ENCODE data around the gene KDELR1.
"Not testable (repeated sequence)": the region's sequence is repeated elsewhere in the genome, so short reads cannot be mapped to it uniquely, and the experiment has no call there.

KDELR1 gene

DNA sequence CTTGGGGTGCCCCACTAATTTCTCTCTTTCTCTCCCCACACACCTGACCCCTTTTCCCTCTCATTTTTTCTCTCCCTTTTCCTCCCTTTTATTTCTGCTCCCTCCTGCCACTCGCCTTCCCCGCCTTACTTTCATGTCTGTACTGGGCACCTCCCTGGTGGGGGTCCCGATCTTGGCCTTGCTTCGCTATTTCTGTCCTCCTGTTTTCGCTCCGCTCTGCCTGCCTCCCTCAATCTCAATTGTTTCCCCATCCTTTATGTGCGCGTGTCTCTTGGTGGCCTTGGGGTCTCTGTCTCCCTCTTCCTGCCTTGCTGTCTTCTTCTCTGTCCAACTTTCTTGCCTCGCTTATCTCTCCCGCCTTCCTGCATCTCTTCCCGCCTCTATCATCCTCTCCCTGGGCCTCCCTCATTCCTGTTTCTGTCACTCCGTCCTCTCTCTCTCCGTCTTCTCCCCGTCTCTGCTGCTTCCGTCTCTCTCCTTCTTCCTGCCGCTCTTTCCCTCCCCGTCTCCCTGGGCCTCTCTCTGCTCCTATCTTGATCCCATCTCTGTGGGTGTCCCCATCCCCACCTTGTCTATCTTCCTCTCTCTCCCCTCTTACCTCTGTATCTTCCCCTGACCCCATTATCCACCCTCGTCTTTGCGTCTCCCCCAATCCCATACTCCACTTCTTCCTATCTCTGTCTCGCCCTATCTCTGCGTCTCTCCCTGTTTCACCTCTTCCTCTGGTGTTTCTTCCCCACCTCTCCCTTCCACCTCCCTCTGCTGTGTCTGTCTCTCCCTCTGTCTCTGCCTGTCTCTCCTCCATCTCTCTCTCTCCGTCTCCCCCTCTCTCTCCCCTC lies 6.1 kb upstream of the KDELR1 start:
- no peak for DNase-seq

DNA sequence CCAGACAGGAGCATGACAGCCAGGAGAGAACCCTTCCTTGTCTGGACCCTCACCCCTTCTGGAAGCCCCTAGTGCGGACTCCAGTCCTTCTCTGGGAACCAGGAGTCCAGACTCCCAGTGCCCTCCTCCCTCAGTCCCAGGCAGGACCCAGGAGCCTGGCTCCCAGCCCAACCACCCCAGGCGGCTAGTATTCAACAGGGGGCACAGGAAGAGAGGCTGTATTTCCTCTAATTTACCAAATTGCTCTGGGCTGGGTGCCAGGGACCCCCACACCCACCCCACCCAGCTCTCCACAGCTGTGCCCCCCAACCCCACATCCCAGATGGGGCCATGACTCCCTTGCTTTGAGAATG lies 5.4 kb upstream of the KDELR1 start:
- DNase-seq = no peak

DNA sequence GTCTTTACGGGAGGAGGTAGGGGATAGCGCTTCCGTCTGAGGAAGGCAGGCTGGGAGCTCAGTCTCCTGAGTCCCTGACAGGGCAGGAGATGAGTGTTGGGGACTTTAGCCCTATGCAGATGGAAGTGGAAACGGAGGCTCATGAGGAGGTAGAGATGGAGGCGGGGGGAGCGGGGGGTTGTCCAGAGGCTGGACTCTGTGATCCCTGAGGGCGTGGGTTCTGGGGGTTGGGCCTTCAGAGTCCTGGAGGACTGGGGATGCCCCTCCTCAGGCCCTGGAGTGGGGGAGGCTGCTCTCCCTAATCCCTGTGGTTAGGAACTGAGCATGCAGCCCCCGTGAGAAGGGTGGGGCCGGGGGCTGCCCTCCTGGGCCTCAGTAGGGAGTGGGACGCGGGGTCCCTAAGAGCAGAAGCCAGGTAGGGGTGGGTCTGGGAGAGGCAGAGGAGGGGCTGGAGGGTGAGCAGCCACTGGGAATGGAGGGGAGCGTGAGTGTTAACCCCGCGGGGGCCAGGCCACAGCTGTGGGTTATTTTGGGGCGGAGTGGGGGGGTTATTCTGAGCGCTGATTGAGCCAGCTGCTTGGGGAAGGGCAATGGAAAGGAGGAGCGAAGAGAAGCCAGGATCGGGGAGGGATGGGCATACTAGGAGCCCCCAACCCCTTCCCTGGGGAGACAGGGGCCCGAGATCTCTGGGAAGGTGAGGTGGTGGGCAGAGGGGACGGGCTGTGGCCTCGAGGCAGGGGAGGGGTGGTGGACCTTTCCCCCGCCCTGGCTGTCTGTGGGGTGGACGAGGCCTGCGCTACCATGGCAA lies 4.9 kb upstream of the KDELR1 start:
- no peak for DNase-seq

- DNase-seq = no peak
These were observed 4.1 kb upstream of the KDELR1 start for GRCh38 chr19:48395499-48395898.

DNA sequence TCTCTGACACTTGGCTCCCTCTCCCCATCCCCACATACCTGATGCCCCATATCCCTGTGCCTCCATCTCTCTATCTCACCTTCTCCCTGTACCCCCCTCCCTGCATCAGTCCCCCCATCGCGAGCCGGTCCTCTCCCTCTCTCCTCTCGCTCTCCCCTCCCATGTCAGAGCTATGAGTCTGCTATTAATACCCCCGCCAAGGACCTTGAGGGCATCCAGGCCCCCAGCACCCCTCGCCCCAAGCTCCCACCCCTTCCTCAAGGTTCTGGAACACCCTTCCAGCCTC lies 3.8 kb upstream of the KDELR1 start:
- DNase-seq = no peak

- DNase-seq = no peak
These were observed 3.2 kb upstream of the KDELR1 start for GRCh38 chr19:48394331-48395169.

DNA sequence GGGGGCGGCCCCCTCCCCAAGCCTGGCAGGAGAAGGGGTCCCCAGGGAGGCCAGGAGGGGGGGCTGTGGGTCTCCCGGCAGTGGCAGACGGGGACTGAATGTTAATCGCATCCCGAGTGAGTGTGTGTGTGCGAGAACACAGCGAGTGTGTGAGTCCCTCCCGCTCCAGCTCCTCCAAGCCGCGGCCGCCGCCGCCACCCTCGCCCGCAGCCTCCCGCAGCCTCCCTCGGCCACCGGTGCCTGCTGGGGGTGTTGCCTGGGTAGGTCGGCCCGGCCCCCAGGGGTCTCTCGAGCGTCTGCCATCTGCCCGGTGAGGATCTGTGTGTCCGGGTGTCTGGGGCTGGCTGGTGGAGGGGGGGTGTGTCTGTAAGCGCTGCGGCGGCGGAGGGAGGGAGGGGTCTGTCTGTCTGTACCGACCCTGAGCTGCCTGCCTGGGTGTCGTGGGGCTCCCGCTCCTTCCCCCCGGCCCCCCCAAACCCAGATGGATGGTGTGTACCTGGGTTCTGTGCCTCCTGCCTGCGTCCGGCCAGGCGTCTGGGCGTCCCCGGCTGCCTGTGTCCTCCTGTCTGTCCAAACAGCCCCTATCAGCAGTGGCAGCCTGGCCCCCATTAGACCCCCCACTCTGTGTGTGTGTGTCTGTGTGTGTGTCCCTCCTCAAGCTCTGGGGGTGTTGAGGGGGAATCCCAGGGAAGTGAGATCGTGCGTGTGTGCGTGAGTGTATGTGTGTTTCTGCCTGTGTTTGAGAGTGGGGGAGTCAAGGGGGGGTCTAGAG lies 2.4 kb upstream of the KDELR1 start, which contains the start of gene GRIN2D:
TSS of gene GRIN2D (plus strand) at position 110 of the 772 bp plus-strand sequence. CDS start 4,725 bp downstream, outside the sequence.
- DNase-seq = peak; percentile 19

GRCh38 chr19:48392860-48393558 lies 1.7 kb upstream of the KDELR1 start:
- no peak for DNase-seq

GRCh38 chr19:48392006-48392344 lies 624 bp upstream of the KDELR1 start:
- not testable (repeated sequence) for DNase-seq

- peak; percentile 28 for DNase-seq
These were observed 907 bp downstream of the KDELR1 start for GRCh38 chr19:48390188-48391099.

DNA sequence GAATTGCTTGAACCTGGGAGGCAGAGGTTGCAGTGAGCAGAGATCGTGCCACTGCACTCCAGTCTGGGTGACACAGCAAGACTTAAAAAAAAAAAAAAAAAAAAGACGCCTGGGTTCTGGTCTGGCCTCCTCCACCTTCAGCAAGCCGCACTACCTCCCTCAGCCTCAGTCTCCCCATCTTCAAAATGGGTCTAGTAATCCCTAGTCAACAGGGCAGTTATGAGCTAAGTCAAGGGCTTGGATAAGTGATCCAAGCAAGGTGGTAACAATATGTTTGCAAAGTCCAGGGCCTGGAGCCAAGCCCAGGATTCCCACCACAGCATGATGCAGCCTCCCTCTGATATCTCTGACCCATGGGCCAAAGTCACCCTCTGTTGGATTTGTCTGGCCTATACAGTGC lies 4.4 kb downstream of the KDELR1 start:
- DNase-seq = no peak

DNA sequence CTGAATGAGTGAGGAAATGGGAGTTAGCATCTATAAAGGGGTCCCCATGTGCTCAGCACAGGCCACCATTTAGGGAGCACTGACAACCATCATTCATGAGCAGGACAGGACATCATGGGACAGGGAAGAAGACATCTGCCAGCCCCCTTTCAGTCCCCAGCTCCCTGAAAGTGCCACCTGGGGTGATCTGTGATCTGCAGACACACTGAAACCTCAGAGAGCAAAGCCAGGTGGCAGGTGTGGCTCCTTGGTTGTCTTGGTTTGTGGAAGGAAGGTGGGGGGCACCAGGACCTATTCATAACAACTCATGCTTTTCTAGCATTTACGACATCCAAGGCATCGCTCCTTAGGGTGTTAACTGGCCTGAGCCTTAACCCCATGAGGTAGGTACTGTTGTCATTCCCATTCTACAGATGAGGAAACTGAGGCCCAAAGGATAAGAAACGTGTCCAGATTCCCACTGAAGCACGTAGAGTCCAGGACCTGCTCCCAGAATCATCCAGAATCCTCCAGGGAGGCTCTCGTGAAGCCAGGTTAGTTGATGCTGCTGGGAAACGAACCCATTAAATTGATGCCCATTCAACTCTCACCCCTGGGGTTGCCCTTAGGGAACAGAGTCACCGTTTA lies 5.8 kb downstream of the KDELR1 start:
- no peak for DNase-seq

DNA sequence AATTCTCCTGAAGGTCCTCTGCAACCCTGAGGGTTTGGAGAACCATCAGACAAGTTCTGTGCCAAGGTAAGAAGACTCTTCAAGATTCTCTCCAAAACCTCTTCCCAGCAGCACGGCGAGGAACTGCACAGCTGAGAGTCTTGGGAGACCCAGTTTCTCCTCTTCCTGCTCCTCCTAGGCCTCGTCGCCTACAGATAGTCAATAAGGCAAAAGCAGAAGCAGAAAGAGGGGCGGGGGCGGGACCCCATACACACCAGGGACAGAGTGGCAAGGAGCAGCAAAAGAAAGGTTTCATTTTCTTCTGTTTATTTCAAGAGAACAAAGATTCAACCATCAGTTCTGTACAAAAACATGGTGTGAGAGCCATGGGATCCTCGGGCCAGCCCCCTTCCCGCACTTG lies 9.1 kb downstream of the KDELR1 start:
- no peak for DNase-seq

- DNase-seq = no peak
These were observed 10.0 kb downstream of the KDELR1 start for GRCh38 chr19:48381178-48381950.

- no peak for DNase-seq
These were observed 12.3 kb downstream of the KDELR1 start for GRCh38 chr19:48379058-48379457.

- no peak for DNase-seq
These were observed 13.2 kb downstream of the KDELR1 start for GRCh38 chr19:48378194-48378570.

DNA sequence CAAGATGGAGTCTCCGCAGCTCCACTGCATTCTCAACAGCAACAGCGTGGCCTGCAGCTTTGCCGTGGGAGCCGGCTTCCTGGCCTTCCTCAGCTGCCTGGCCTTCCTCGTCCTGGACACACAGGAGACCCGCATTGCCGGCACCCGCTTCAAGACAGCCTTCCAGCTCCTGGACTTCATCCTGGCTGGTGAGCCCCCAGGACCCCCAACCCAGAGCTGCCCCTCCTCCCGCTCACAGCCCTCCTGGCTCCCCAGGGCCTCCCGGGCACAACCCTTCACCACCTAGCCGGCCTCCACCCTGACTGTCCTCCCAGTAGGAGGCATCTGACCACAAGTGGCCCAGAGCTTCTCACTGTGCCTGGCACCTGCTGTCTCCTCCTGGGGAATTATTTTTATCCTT lies 17.8 kb downstream of the KDELR1 start:
- no peak for DNase-seq

DNA sequence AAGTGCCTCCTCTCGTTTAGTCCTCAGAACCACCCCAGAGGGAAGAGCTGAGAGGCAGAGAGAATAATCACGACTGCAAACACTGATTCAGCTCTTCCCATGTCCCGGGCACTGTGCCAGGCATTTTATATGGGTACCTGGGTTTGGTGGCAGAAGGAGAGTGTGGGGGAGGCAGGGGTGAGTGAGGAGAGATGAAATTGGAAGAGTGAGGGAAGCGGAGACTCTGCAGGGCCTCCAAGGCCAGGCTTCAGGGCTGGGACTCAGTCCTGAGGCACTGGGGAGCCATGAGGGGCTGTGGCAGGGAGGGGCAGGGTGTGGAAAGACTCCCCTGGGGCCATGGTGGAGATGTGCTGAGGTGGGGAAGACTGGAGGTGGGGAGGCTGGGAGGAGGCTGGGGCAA lies 18.4 kb downstream of the KDELR1 start:
- peak; percentile 84 for DNase-seq

GRCh38 chr19:48371771-48372170 lies 19.6 kb downstream of the KDELR1 start:
- DNase-seq = not testable (repeated sequence)

DNA sequence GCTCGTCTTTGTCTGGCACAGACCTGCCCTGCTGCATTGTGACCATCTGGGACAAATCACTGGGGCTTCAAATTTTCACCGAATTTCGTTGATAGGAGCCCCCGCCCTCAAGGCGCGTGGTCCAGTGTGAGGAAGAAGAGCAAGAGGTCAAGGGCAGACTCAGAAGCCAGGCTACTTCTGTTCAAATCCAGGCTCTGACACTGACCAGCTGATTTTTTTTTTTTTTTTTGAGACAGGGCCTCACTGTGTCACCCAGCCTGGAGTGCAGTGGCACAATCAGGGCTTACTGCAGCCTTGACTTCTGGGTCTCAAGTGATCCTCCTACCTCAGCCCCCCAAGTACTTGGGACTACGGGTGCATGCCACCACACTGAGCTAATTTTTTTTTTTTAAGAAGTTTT lies 20.0 kb downstream of the KDELR1 start:
- DNase-seq = no peak
